ENCODE results near the gene SLC38A3.
"Not testable (repeated sequence)": the region's sequence is repeated elsewhere in the genome, so short reads cannot be mapped to it uniquely, and the experiment has no call there.

The SLC38A3 gene

DNA sequence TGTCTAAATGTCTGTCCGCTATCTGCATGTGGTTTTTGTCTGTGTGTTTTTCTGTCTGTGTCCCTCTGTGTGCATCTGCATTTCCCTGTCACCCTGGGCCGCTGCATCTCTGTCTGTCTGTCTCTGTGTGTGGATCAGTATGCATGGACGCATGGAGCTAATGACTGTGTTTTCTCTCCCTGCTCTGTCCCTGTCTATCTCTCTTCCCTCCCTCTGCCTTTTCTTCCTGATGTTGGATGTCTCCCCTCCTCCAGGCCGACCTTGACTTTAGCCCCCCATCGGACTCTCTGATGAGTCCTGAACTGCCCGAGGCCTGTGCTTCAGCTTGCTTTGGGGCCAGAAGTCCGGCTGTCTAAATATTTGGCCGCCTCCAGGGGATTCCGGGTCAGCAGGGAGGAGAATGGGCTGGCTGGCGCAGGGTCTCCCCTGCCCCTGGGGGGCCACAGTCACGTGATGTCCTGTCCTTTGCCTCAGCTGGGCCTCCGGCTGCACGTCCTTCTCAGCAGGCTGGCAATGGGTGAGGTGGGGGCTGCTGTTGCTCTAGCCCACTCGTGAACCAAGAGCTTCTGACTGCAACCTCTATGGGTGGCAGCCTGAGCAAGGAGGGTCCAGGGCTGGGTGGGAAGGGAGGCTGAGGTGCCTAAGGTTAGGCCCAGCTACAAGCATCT, 3.7 kb downstream of the SLC38A3 start:
- DNase-seq (ENCODE audit: insufficient read length, low spot score), result no peak
- no peak for FAIRE-seq

- DNase-seq (ENCODE audit: insufficient read length, low spot score) (no peak), FAIRE-seq (no peak)
Measured at GRCh38 chr3:50210176-50210509, 5.1 kb downstream of the SLC38A3 start.

- FAIRE-seq, result no peak
Measured at GRCh38 chr3:50210510-50211367, 5.7 kb downstream of the SLC38A3 start.

GRCh38 chr3:50211368-50211717, 6.3 kb downstream of the SLC38A3 start:
- not testable (repeated sequence) for FAIRE-seq; DNase-seq (ENCODE audit: insufficient read length, low spot score)

More at GRCh38 chr3:50210510-50211367, 5.7 kb downstream of the SLC38A3 start:
- DNase-seq (ENCODE audit: insufficient read length, low spot score), result no peak

GRCh38 chr3:50211930-50212329, 6.9 kb downstream of the SLC38A3 start:
- FAIRE-seq (no peak), DNase-seq (ENCODE audit: insufficient read length, low spot score) (no peak)

- DNase-seq (ENCODE audit: insufficient read length, low spot score), result no peak
- FAIRE-seq, result no peak
Measured at GRCh38 chr3:50212502-50212901, 7.4 kb downstream of the SLC38A3 start.

DNA sequence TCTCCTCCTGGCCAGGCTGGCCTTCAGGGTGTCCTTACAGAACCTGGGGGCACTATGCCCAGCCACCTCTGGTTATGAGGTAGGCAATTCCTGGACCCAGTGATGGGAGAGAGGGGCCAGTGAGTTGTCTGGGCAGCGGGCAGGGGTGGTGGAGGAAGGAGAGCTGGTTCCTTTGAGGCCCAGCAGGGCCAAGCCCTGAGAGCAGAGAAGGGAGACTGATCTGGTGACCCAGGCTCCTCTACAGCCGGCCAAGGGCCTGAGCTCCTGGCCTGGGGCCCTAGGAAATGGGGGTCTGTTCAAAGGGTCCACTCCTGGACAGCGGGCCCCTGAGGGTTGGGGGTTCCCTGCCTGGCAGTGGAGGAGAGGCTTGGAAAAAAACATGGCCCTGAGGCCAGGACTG, 7.9 kb downstream of the SLC38A3 start:
- DNase-seq (ENCODE audit: insufficient read length, low spot score) (no peak), FAIRE-seq (no peak)

DNA sequence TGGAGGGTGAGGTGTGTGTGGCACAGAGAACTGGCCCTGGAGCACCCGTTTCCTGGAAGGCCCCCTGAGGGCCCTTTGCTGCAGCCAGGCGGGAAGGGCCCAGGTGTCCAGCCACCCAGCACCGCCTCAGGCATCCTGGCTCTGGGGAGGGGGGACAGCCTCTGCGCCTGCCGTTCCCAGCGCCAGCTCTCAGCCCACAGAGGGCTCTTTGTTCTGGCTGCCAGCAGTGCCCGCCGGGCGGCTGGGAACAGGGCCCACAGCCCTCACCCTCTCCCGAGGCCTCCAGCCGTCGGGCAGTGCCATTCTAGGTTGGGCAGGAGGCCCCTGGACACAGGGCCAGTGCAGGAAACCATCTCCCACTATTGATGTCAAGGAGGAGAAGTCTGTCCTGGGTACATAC, 8.3 kb downstream of the SLC38A3 start:
- no peak for FAIRE-seq
- DNase-seq (ENCODE audit: insufficient read length, low spot score), result no peak

GRCh38 chr3:50214824-50215223, 9.8 kb downstream of the SLC38A3 start:
- FAIRE-seq, result no peak

GRCh38 chr3:50215529-50215928, 10.5 kb downstream of the SLC38A3 start:
- DNase-seq (ENCODE audit: insufficient read length, low spot score) (no peak), FAIRE-seq (no peak)

More at GRCh38 chr3:50214824-50215223, 9.8 kb downstream of the SLC38A3 start:
- DNase-seq (ENCODE audit: insufficient read length, low spot score), result no peak

DNA sequence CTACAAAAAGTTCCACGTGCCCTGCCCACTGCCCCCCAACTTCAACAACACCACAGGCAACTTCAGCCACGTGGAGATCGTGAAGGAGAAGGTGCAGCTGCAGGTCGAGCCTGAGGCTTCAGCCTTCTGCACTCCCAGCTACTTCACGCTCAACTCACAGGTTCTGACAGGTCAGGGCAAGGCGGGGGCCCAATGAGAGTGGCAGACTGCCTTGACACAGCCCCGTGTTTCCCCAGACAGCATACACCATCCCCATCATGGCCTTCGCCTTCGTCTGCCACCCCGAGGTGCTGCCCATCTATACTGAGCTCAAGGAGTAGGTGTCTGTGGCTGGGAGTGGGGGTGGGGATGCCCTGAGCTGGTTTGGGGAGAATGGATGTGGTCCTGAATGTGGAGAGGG, 12.6 kb downstream of the SLC38A3 start:
- FAIRE-seq, result no peak
- no peak for DNase-seq (ENCODE audit: insufficient read length, low spot score)

- FAIRE-seq (no peak), DNase-seq (ENCODE audit: insufficient read length, low spot score) (no peak)
Measured at GRCh38 chr3:50218448-50218847, 13.4 kb downstream of the SLC38A3 start.

- DNase-seq (ENCODE audit: insufficient read length, low spot score), result no peak
- no peak for FAIRE-seq
Measured at GRCh38 chr3:50219285-50219684, 14.2 kb downstream of the SLC38A3 start.

- FAIRE-seq (no peak), DNase-seq (ENCODE audit: insufficient read length, low spot score) (no peak)
Measured at GRCh38 chr3:50220109-50220508, 15.0 kb downstream of the SLC38A3 start.

- no peak for FAIRE-seq
Measured at GRCh38 chr3:50221051-50221410, 16.0 kb downstream of the SLC38A3 start.

GRCh38 chr3:50221411-50222168, 16.5 kb downstream of the SLC38A3 start:
- no peak for DNase-seq (ENCODE audit: insufficient read length, low spot score)
- no peak for FAIRE-seq

More at GRCh38 chr3:50221051-50221410, 16.0 kb downstream of the SLC38A3 start:
- DNase-seq (ENCODE audit: insufficient read length, low spot score), result no peak

- no peak for DNase-seq (ENCODE audit: insufficient read length, low spot score)
- no peak for FAIRE-seq
Measured at GRCh38 chr3:50222169-50222528, 17.1 kb downstream of the SLC38A3 start.

DNA sequence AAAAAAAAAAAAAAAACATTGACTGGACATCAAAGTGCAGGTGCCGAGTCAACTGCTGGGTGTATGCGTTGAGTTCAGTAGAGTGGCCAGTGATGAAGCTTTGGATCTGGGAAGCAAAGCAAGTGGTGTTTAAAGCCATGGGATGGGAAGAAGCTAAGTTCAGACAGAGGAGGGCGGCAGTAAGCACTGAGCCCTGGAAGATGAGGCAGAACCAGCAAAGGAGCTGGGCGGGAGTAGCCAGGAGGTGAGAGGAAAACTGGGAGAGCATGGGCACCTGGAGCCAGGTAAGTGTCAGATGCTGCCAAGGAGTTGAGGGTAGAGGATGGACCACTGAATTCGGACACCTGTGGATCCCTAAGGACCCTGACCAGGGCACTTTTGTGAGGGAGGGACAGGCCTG, 19.6 kb downstream of the SLC38A3 start:
- DNase-seq (ENCODE audit: insufficient read length, low spot score) (no peak), FAIRE-seq (no peak)

DNA sequence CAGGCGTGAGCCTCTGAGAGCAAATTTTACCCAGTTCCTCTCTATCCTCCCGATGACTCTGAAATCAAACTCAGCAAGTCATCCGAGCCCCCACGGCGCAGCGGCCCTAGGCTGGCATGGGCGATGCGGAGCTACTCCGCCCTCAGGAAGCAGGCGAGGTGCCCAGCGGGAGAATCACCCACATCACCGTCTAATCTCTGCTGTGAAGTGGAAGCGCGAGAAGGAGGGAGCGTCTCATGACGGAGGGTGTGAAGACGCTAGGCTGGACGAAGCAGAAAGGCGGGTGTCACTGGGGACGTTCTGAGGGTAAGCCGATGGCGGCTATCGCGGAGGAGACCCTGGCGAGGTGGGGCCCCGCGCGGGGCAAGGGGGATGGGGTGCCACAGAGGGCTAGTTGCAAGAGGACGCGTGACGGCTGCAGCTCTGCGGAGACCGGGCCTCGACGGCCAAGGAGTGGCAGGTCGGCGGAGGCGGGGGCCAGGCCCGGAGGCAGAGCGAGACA, 21.9 kb downstream of the SLC38A3 start:
- no peak for DNase-seq (ENCODE audit: insufficient read length, low spot score)
- peak; percentile 84 for FAIRE-seq

GRCh38 chr3:50227390-50228183, 22.5 kb downstream of the SLC38A3 start:
- DNase-seq (ENCODE audit: insufficient read length, low spot score), result peak; percentile 92
- FAIRE-seq, result peak; percentile 87

Measured in GM19239 (cell line).